H1 (cell line): ENCODE data around the gene KCNJ12. TPM values are rescaled to one million over a fixed set of nuclear protein-coding genes. Genes with fewer than 3 reads are reported as not detected.
A peak's percentile ranks its signal among the peaks of the same experiment; 100 is the strongest.

Experiments
- CTCF ChIA-PET: fragments of 300-600 bp; sonication (Branson Sonifier 250); formaldehyde crosslinking; loops from one replicate; lab custom pipeline; 2021; ENCODE audit not compliant: partially characterized antibody; lab: Charles Lee
- POLR2A ChIA-PET: fragments of 300-600 bp; sonication (Branson Sonifier 250); formaldehyde crosslinking; loops from one replicate; lab custom pipeline; 2021; ENCODE audit warnings: inconsistent platforms; ENCODE audit not compliant: partially characterized antibody; lab: Charles Lee
- DNase-seq, 2 experiments: peaks; one replicate each; pipeline versions ENCODE4 v3.0.0 to v3.0.0-alpha.2; 2010 to 2022; ENCODE audit warnings: low spot score in 2 of 2, low read depth in 1 of 2, mixed read lengths in 1 of 2
- FAIRE-seq: peaks from 2 replicates; lab custom pipeline; 2011; peaks lifted over from hg19 to GRCh38; lab: Jason Lieb, UNC
- H2AFZ ChIP-seq: 2 replicates; pipeline ENCODE4 v1.8.1; 2012; ENCODE audit warnings: low read length, inconsistent platforms
- H2AK5ac ChIP-seq: 2 replicates; pipeline ENCODE4 v1.6.1; 2013; ENCODE audit warnings: low read depth, low read length
- H2BK120ac ChIP-seq: replicated peaks from 2 replicates; pipeline ENCODE3; 2013; ENCODE audit warnings: low read depth, low read length, inconsistent platforms
- H2BK12ac ChIP-seq: 2 replicates; pipeline ENCODE4 v1.6.1; 2013; ENCODE audit warnings: low read depth, low read length
- H2BK15ac ChIP-seq: 2 replicates; pipeline ENCODE4 v1.6.1; 2013; ENCODE audit warnings: low read length
- H2BK20ac ChIP-seq: 2 replicates; pipeline ENCODE4 v1.6.1; 2013; ENCODE audit warnings: low read length
- H2BK5ac ChIP-seq: 2 replicates; pipeline ENCODE4 v1.6.1; 2013; ENCODE audit warnings: low read depth, low read length
- H3K14ac ChIP-seq: 2 replicates; pipeline ENCODE4 v1.6.1; 2013; ENCODE audit warnings: inconsistent platforms; ENCODE audit not compliant: insufficient read length
- H3K18ac ChIP-seq: 2 replicates; pipeline ENCODE4 v1.6.1; 2013; ENCODE audit warnings: low read length; ENCODE audit errors: extremely low read depth
- H3K23ac ChIP-seq: 2 replicates; pipeline ENCODE4 v1.6.1; 2013; ENCODE audit warnings: inconsistent platforms; ENCODE audit not compliant: insufficient read length
- H3K23me2 ChIP-seq: 2 replicates; pipeline ENCODE4 v1.6.1; 2013; ENCODE audit warnings: low read depth, low read length
- H3K27ac ChIP-seq: 2 replicates; pipeline ENCODE4 v1.6.1; 2011; ENCODE audit warnings: low read depth, low read length, inconsistent platforms
- H3K27me3 ChIP-seq, 4 experiments: replicated peaks in 1 of 4; 1 replicate in 1 of 4; 2 replicates in 3 of 4; pipeline versions ENCODE4 v1.6.1 to v1.8.1; 2011 to 2013; ENCODE audit warnings: low read length in 3 of 4, mild to moderate bottlenecking in 3 of 4, inconsistent platforms in 2 of 4, mixed read lengths in 2 of 4, moderate library complexity in 1 of 4; ENCODE audit not compliant: control insufficient read depth in 3 of 4, insufficient read depth in 3 of 4; ENCODE audit errors: extremely low read depth in 1 of 4
- H3K36me3 ChIP-seq, 4 experiments: 2 replicates each; pipeline versions ENCODE4 v1.6.1 to v1.8.1; 2011 to 2013; ENCODE audit warnings: mild to moderate bottlenecking in 4 of 4, low read length in 3 of 4, moderate library complexity in 2 of 4, control low read depth in 1 of 4, inconsistent platforms in 1 of 4; ENCODE audit not compliant: insufficient read depth in 4 of 4, control insufficient read depth in 2 of 4
- H3K4ac ChIP-seq: replicated peaks from 2 replicates; pipeline ENCODE3; 2013; ENCODE audit warnings: low read length, low read depth, mixed read lengths, inconsistent platforms; ENCODE audit not compliant: insufficient read length
- H3K4me1 ChIP-seq, 4 experiments: replicated peaks in 1 of 4; 1 replicate in 1 of 4; 2 replicates in 3 of 4; pipeline versions ENCODE4 v1.6.1 to v1.8.1; 2011 to 2013; ENCODE audit warnings: low read length in 3 of 4, inconsistent platforms in 2 of 4, mixed read lengths in 1 of 4; ENCODE audit not compliant: insufficient read depth in 4 of 4, control insufficient read depth in 3 of 4
- H3K4me2 ChIP-seq, 2 experiments: 2 replicates each; pipeline versions ENCODE4 v1.6.1 to v1.8.1; 2011 to 2013; ENCODE audit warnings: low read depth in 2 of 2, low read length in 2 of 2, control low read depth in 1 of 2, inconsistent platforms in 1 of 2, mild to moderate bottlenecking in 1 of 2; ENCODE audit not compliant: insufficient read depth in 1 of 2
- H3K4me3 ChIP-seq, 4 experiments: fragments of 200-600, 300-600 bp in 1 of 4; sonication (generic), shearing (Covaris generic), sonication (Bioruptor Twin) in 1 of 4; 2 replicates each; pipeline versions ENCODE4 v1.5.1 to v1.8.1; 2011 to 2016; ENCODE audit warnings: low read length in 4 of 4, low read depth in 3 of 4, control low read depth in 2 of 4, inconsistent platforms in 2 of 4, mild to moderate bottlenecking in 2 of 4, mixed read lengths in 1 of 4, moderate library complexity in 1 of 4; ENCODE audit not compliant: insufficient read depth in 2 of 4; ENCODE audit errors: extremely low read depth in 1 of 4
- H3K56ac ChIP-seq: replicated peaks from 2 replicates; pipeline ENCODE3; 2013; ENCODE audit warnings: low read depth, mild to moderate bottlenecking, mixed read lengths, low read length, inconsistent platforms; ENCODE audit not compliant: insufficient read length
- H3K79me1 ChIP-seq: 2 replicates; pipeline ENCODE4 v1.6.1; 2013; ENCODE audit warnings: low read depth, low read length, control low read depth
- H3K79me2 ChIP-seq, 2 experiments: 2 replicates each; pipeline versions ENCODE4 v1.6.1 to v1.8.1; 2012 to 2013; ENCODE audit warnings: low read length in 2 of 2, mild to moderate bottlenecking in 2 of 2, inconsistent platforms in 1 of 2; ENCODE audit not compliant: insufficient read depth in 2 of 2, control insufficient read depth in 1 of 2
- H3K9ac ChIP-seq, 4 experiments: replicated peaks in 1 of 4; 1 replicate in 1 of 4; 2 replicates in 3 of 4; pipeline versions ENCODE4 v1.6.1 to v1.8.1; 2011 to 2013; ENCODE audit warnings: low read depth in 3 of 4, low read length in 3 of 4, control low read depth in 2 of 4, mild to moderate bottlenecking in 2 of 4, moderate library complexity in 2 of 4, inconsistent platforms in 1 of 4; ENCODE audit errors: extremely low read depth in 1 of 4
- H3K9me3 ChIP-seq, 2 experiments: 2 replicates each; pipeline versions ENCODE4 v1.6.1 to v1.8.1; 2012 to 2013; ENCODE audit warnings: mild to moderate bottlenecking in 2 of 2, moderate library complexity in 2 of 2, control low read depth in 1 of 2, inconsistent platforms in 1 of 2, low read depth in 1 of 2, low read length in 1 of 2, mixed read lengths in 1 of 2; ENCODE audit not compliant: insufficient read depth in 2 of 2
- H4K20me1 ChIP-seq, 2 experiments: replicated peaks in 1 of 2; 2 replicates each; pipeline versions ENCODE3 to v1.8.1; 2011 to 2013; ENCODE audit warnings: inconsistent platforms in 2 of 2, low read length in 2 of 2, mild to moderate bottlenecking in 1 of 2; ENCODE audit not compliant: insufficient read depth in 2 of 2, control insufficient read depth in 1 of 2
- H4K5ac ChIP-seq: 2 replicates; pipeline ENCODE4 v1.6.1; 2013; ENCODE audit warnings: low read length, low read depth, mixed read lengths, inconsistent platforms; ENCODE audit not compliant: insufficient read length
- H4K8ac ChIP-seq: 2 replicates; pipeline ENCODE4 v1.8.0; 2013; ENCODE audit warnings: mild to moderate bottlenecking, moderate library complexity, low read length, inconsistent platforms; ENCODE audit not compliant: insufficient read depth; ENCODE audit errors: extremely low read depth
- H4K91ac ChIP-seq: replicated peaks from 2 replicates; pipeline ENCODE3; 2013; ENCODE audit warnings: low read length, mixed read lengths, inconsistent platforms; ENCODE audit not compliant: insufficient read length
- HDAC2 ChIP-seq, 2 experiments: fragments of 300-600 bp in 1 of 2; sonication (generic) in 1 of 2; IDR thresholded peaks; 2 replicates each; pipeline ENCODE4 v1.6.1; 2011 to 2012; ENCODE audit warnings: low read depth in 2 of 2, low read length in 2 of 2, mild to moderate bottlenecking in 2 of 2, moderate library complexity in 2 of 2, borderline replicate concordance in 1 of 2, inconsistent platforms in 1 of 2
- HDAC6 ChIP-seq: IDR thresholded peaks from one replicate; pipeline ENCODE4 v1.7.1; 2012; ENCODE audit warnings: low read depth, mild to moderate bottlenecking, inconsistent platforms, low read length, moderate library complexity
- POLR2A ChIP-seq, 2 experiments: IDR thresholded peaks; 1 replicate in 1 of 2; 2 replicates in 1 of 2; pipeline ENCODE4 v1.6.1; 2011; ENCODE audit warnings: low read depth in 2 of 2, low read length in 2 of 2, mild to moderate bottlenecking in 2 of 2; ENCODE audit errors: control extremely low read depth in 1 of 2
- SIRT6 ChIP-seq: IDR thresholded peaks from one replicate; pipeline ENCODE4 v1.7.1; 2012; ENCODE audit warnings: low read length, inconsistent platforms
- SP4 ChIP-seq: IDR thresholded peaks from 2 replicates; pipeline ENCODE4 v1.6.1; 2012; ENCODE audit warnings: low read length, inconsistent platforms
- TBP ChIP-seq: IDR thresholded peaks from 2 replicates; pipeline ENCODE4 v1.6.1; 2011; ENCODE audit warnings: low read depth, low read length, improper control_type of control experiment
- WGBS, 2 experiments: shearing (Covaris generic) in 1 of 2; methylation state at CpG; one replicate each; pipeline versions ENCODE4 v1.1.6 to v1.1.7; 2013 to 2015; ENCODE audit warnings: low lambda C conversion rate in 2 of 2, mixed read lengths in 2 of 2, inconsistent platforms in 1 of 2, low coverage in 1 of 2, missing lambda C conversion rate in 1 of 2; ENCODE audit not compliant: insufficient replicate concordance in 2 of 2, insufficient coverage in 1 of 2, insufficient read length in 1 of 2; ENCODE audit errors: extremely low coverage in 1 of 2, missing lambda C conversion rate in 1 of 2; 5-methylcytosine and 5-hydroxymethylcytosine counted together
- polyA plus RNA-seq, 7 experiments: library from polyadenylated mRNA; depleted of rRNA in 3 of 7; stranded (reverse) in 5 of 7; unstranded in 2 of 7; fragments of >200 nt in 5 of 7; fragments of 200-250 nt in 2 of 7; gene quantifications; 1 replicate in 5 of 7; 2 replicates in 1 of 7; 4 replicates in 1 of 7; pipeline versions ENCODE4 v1.2.1 to v1.2.3, GENCODE V29; 2011 to 2013; ENCODE audit warnings: missing spikeins in 2 of 7, mixed read lengths in 2 of 7
- total RNA-seq: library from RNA; stranded (reverse); fragmentation: NEBNext Ultra II Directional; extraction: Animal tissue kit (Norgen Biotek cat#: 25700); gene quantifications from 2 replicates; pipeline ENCODE4 v1.2.1, GENCODE V29; 2021

Gene KCNJ12
- total and polyA plus RNA-seq, 2 of the 8 experiments (the other 6 are each of a cell fraction or from before 2014, with no cell fraction given): 1.2 to 1.5 TPM

DNA sequence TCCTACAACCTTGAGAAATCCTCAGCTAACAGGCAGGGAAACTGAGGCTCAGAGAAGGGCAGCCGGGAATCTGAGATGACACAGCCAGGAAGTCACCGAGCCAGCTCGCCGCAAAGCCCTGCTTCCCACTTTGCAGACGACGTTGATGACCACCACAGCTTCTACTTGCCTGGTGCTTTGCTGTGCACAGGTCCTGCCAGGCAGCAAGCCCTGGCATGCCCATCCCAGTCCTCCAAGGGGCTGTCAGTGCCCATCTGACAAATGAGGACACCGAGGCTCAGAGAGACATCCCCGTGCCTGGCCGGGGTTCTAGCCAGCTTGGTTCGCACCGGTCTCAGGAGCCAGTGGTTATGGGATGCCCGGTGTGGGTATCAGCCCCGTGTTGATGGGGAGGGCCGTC, 20.1 kb downstream of the KCNJ12 start:
- Histone ChIP-seq H2AFZ (no peak overlapping the region), H4K91ac (peak overlapping the region; percentile 73), H3K79me2 (no peaks in the 10 kb centered on the region), H3K4me2 (no peak overlapping the region), H3K23ac (no peak overlapping the region), H3K18ac (no peak overlapping the region), H3K56ac (peak overlapping the region; percentile 16), H2BK5ac (peak overlapping the region; percentile 60; the same call in 1 of the 2 replicates), H3K9ac (no peak overlapping the region), H3K79me1 (no peaks in the 10 kb centered on the region), H3K4me3 (no peak overlapping the region), H3K4me1 (peaks cover 0 to 7% (median under 1%) of the 10 kb centered on the region in 4 experiments; a peak in 2 of 7 replicates), H3K14ac (no peak overlapping the region), H2AK5ac (no peak overlapping the region), H3K23me2 (no peaks in the 10 kb centered on the region), H2BK15ac (0 out of 2 replicates have a peak overlapping the region, but pooled peaks have one; percentile 29), H4K5ac (no peak overlapping the region), H3K4ac (peak overlapping the region; percentile 91), H4K8ac (no peak overlapping the region), H2BK120ac (no peak overlapping the region), H3K36me3 (no peaks in the 10 kb centered on the region), H2BK12ac (0 out of 2 replicates have a peak overlapping the region, but pooled peaks have one; percentile 29), H4K20me1 (no peaks in the 10 kb centered on the region), H3K27me3 (no peaks in the 10 kb centered on the region), H3K9me3 (no peaks in the 10 kb centered on the region; a peak in 1 of 4 replicates), H3K27ac (no peak overlapping the region), H2BK20ac (no peak overlapping the region)
- no peak for FAIRE-seq
- DNase-seq: no peak
- ChIA-PET CTCF (interaction anchor here (1.1 to 3.1 kb wide), 2 partner anchors 116 to 146 kb away, joined by 3 to 8 read pairs; no protein-coding TSS in a partner anchor), POLR2A (no interaction called here)
- WGBS, 2 experiments: 90% methylated on average over 12 of the region's 14 CpGs; no CpG with 5 or more reads in 1 of the 2 experiments
- TF ChIP-seq POLR2A (IDR thresholded peaks at IDR 0.05; ENCODE audit: control extremely low read depth in 1 of 2, low read depth in 2 of 2, low read length in 2 of 2): no peak
- no peak for TF ChIP-seq TBP
- no peak for TF ChIP-seq HDAC2 (IDR thresholded peaks at IDR 0.05; ENCODE audit: borderline replicate concordance in 1 of 2, low read depth in 2 of 2, low read length in 2 of 2)
- TF ChIP-seq SP4: no peak
- no peak for TF ChIP-seq HDAC6
- TF ChIP-seq SIRT6: no peak
